Activated naive CD4-positive, alpha-beta T cell treated with anti-CD3 and anti-CD28 coated beads, Interleukin-2, amount 50 U/mL, for 72 hours (primary cell): ENCODE results near the gene RAD51AP1. TPM values are rescaled to one million over a fixed set of nuclear protein-coding genes. Genes with fewer than 3 reads are reported as not detected.

Source experiments
- total RNA-seq, 2 donors: library from RNA; stranded (reverse); gene quantifications; one replicate each; pipeline ENCODE4 v1.2.3, GENCODE V29; 2022

The RAD51AP1 gene
- total RNA-seq, 2 donors from 2014 or later = 50.7 to 102 TPM

Other genes starting within 250 kb of the RAD51AP1 start
- gene TIGAR, start 217.7 kb upstream of the RAD51AP1 start, total RNA-seq = 10 to 100 TPM in 1 of 2 donors, 1 to 10 TPM in 1; 3.8 to 17.0 TPM
- gene FGF23, start 159.2 kb upstream of the RAD51AP1 start, total RNA-seq = not detected
- not detected for gene FGF6, start 93.1 kb upstream of the RAD51AP1 start, total RNA-seq
- gene DYRK4, start 23.3 kb downstream of the RAD51AP1 start, total RNA-seq = 10 to 100 TPM; 18.5 to 34.9 TPM
- gene AKAP3, start 110.2 kb downstream of the RAD51AP1 start, total RNA-seq = 1 to 10 TPM in 1 of 2 donors, under 1 TPM in 1; 0.66 to 4.2 TPM
- 100 to 1,000 TPM; 118 to 130 TPM for gene NDUFA9, start 110.2 kb downstream of the RAD51AP1 start, total RNA-seq
- 1 to 10 TPM in 1 of 2 donors, under 1 TPM in 1; 0.32 to 1.8 TPM for gene GALNT8, start 181.5 kb downstream of the RAD51AP1 start, total RNA-seq